Measurements from ENCODE around the gene ATG16L2. TPM values are rescaled to one million over a fixed set of nuclear protein-coding genes. Genes with fewer than 3 reads are reported as not detected.

ATG16L2 gene
- polyA plus RNA-seq, 1 donor: 43.0 TPM

Other genes with a start within 250 kb of the ATG16L2 start
- gene PDE2A, start 140.0 kb upstream of the ATG16L2 start, polyA plus RNA-seq (ENCODE audit: insufficient read length): 13.6 TPM
- gene ARAP1, start 62.0 kb upstream of the ATG16L2 start, polyA plus RNA-seq (ENCODE audit: insufficient read length): 69.2 TPM
- 66.4 TPM for gene STARD10, start 20.4 kb upstream of the ATG16L2 start, polyA plus RNA-seq (ENCODE audit: insufficient read length)